ENCODE data around the gene ARHGAP44.

The ARHGAP44 gene

DNA sequence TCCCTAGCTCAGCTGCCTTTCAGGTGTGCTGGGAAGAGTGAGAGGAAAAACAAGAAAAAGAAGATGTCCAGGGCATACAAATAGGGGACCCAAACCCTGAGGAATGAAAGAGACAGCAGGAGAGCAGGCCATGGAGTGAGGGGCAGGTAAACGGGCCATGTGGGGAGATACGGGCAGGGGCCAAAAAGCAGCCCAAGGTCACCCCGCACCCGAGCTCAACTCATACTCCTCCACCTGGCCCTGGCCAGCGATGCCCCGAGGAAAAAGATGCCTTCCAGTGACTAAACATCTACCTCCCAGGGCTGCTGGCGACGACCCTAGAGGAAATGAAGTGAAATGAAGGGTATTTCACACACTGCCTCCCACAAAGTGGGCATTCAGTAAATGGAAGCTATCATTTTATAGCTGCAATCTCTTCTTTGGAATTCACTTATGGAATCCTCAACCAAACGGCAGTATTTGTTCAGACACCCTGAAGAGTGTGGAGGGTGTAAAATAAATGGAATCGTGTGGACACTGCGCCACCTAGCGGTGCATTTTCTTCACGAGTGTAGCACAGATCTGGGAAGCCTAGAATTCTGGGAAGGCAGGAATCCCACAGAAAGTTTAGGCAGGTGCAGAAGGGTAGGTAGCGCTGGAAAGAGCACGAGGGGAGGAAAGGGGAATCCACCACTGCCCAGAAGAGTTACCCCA lies 213.6 kb downstream of the ARHGAP44 start:
- Mint-ChIP-seq H3K27me3 (ENCODE audit: low read depth) (no peaks in the 10 kb centered on the region), H3K4me1 (ENCODE audit: low read depth) (no peaks in the 10 kb centered on the region), H3K4me3 (no peak overlapping the region), H3K9me3 (no peaks in the 10 kb centered on the region), H3K36me3 (ENCODE audit: low read depth) (peaks cover 37% of the 10 kb centered on the region), H3K27ac (no peak overlapping the region)
- no peak for DNase-seq (ENCODE audit: low spot score)

DNA sequence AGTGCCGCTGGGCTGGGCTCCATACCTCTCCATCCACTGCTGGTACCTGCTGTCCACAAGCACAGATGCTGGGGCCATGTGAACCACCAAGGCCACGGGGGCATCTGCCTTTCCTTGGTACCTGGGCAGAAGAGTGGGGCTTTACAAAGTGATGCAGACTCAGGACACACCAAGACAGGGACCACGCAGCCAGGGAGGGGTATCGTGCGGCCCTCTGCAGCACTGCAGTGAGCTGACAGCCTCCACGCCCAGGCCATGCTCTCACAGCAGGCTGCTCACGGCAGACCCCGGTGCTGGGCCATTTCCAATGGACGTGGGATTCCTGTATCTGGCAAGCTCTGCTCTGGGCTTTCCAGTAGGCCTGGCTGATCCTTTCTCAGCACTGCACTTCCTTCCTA lies 214.2 kb downstream of the ARHGAP44 start:
- peaks cover 36% of the 10 kb centered on the region for H3K36me3 Mint-ChIP-seq (ENCODE audit: low read depth)
- no peaks in the 10 kb centered on the region for H3K9me3 Mint-ChIP-seq
- no peaks in the 10 kb centered on the region for H3K4me1 Mint-ChIP-seq (ENCODE audit: low read depth)
- no peak overlapping the region for H3K4me3 Mint-ChIP-seq
- no peaks in the 10 kb centered on the region for H3K27me3 Mint-ChIP-seq (ENCODE audit: low read depth)
- no peak overlapping the region for H3K27ac Mint-ChIP-seq
- DNase-seq (ENCODE audit: low spot score): no peak

DNA sequence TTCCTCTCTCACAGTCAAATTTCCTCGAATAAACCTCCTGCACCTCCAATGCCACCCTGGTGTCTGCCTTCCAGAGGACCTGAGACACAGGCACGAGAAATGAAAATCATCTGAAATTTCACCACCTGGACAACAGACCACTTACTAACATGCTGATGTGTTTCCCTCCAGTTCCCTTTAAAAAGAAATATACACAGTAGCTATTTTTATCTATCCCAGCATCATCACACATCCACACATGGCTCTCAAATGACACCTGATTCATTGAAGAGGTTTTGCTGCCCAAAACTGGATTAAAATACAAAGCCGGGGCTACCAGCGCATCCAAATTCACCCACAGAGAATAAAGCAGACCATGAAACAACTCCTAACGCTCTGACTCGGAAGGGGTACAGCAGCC lies 214.6 kb downstream of the ARHGAP44 start:
- Mint-ChIP-seq H3K9me3 (no peaks in the 10 kb centered on the region), H3K27ac (no peak overlapping the region), H3K4me3 (no peak overlapping the region), H3K36me3 (ENCODE audit: low read depth) (peaks cover 36% of the 10 kb centered on the region), H3K27me3 (ENCODE audit: low read depth) (no peaks in the 10 kb centered on the region), H3K4me1 (ENCODE audit: low read depth) (no peaks in the 10 kb centered on the region)
- no peak for DNase-seq (ENCODE audit: low spot score)

DNA sequence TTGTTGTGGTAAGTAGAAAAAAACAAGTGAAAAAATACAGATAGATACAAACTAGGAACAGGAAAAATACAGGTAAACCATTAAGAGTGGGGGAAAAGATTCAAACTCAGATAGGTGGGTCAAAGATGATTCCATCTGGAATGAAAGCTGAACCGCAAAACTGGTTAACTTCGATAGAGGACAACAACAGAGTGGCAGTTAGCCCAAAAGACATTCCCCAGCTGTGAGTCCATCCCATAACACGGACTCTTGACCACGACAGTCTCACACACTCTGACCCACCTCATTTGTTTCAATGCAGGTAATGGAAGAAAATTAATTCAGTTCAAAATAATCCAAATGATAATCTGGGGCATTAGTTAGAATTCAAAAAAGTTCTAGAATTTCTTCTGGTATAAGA lies 215.0 kb downstream of the ARHGAP44 start:
- Mint-ChIP-seq H3K4me1 (ENCODE audit: low read depth) (no peaks in the 10 kb centered on the region), H3K27me3 (ENCODE audit: low read depth) (no peaks in the 10 kb centered on the region), H3K4me3 (no peak overlapping the region), H3K27ac (no peak overlapping the region), H3K36me3 (ENCODE audit: low read depth) (peaks cover 36% of the 10 kb centered on the region), H3K9me3 (no peaks in the 10 kb centered on the region)
- no peak for DNase-seq (ENCODE audit: low spot score)

DNA sequence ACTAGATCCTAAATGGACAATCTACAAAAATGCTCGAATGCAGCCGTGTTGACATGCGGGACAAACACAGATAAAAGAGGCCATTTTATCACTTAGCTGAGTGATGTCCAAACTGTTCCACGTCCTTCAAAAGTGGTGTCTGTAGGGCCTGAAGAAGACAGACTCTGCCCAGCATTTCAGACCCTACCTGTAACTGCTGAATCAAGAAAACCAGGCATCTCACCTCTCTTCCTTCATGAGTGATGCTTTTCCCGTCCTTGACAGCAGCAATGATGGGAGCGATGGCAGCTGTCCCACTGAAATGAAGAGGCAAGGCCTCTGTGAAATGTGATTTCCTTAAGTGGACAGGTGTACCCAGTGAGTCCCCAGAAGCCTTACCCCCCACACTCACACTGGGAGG lies 216.2 kb downstream of the ARHGAP44 start:
- Mint-ChIP-seq H3K36me3 (ENCODE audit: low read depth) (peaks cover 45% of the 10 kb centered on the region), H3K4me3 (no peak overlapping the region), H3K27me3 (ENCODE audit: low read depth) (no peaks in the 10 kb centered on the region), H3K27ac (no peak overlapping the region), H3K9me3 (no peaks in the 10 kb centered on the region), H3K4me1 (ENCODE audit: low read depth) (no peaks in the 10 kb centered on the region)
- no peak for DNase-seq (ENCODE audit: low spot score)

DNA sequence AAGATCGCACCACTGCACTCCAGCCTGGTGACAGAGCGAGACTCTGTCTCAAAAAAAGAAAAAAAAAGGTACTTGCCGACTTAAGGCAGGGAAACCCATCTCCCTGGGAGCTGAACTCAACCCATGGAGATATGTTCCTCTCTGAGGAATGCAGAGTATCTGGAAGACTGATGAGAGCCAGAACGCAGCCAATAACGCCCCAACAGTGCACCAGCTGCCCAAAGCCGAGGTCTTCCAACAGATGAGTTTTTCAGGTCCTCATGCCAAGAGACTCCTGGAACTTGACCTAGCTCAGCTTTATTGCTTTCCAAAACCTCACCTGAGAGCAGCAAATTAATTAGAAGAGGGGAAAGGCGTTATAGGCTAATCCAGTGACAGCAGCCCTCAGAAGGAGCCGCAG lies 219.2 kb downstream of the ARHGAP44 start:
- no peaks in the 10 kb centered on the region for H3K4me1 Mint-ChIP-seq (ENCODE audit: low read depth)
- no peak for DNase-seq (ENCODE audit: low spot score)
- peaks cover 67% of the 10 kb centered on the region for H3K36me3 Mint-ChIP-seq (ENCODE audit: low read depth)
- H3K27ac Mint-ChIP-seq: no peak overlapping the region
- H3K27me3 Mint-ChIP-seq (ENCODE audit: low read depth): no peaks in the 10 kb centered on the region
- H3K9me3 Mint-ChIP-seq: no peaks in the 10 kb centered on the region
- no peak overlapping the region for H3K4me3 Mint-ChIP-seq

DNA sequence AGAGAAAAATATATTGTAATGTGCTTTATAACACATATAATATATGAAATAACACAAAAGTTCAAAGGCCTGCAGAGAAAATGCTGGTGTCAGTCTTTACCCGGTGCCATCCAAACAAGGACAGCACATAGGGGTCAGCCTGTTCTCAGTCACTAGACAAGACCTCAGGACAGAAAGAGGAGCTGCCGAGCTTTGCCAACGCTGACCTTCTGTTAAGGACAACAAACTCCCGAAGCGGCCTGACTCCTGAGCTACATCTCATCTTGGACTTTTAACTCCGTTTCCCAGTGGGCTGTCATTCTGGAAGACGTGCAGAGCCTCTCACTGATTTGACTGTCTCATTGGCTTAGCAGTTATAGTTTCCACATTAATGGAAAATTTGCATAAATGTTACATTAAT lies 221.7 kb downstream of the ARHGAP44 start:
- H3K9me3 Mint-ChIP-seq: no peaks in the 10 kb centered on the region
- DNase-seq (ENCODE audit: low spot score): no peak
- no peak overlapping the region for H3K27ac Mint-ChIP-seq
- H3K36me3 Mint-ChIP-seq (ENCODE audit: low read depth): peaks cover 68% of the 10 kb centered on the region
- no peaks in the 10 kb centered on the region for H3K27me3 Mint-ChIP-seq (ENCODE audit: low read depth)
- no peak overlapping the region for H3K4me3 Mint-ChIP-seq
- peaks cover 11% of the 10 kb centered on the region for H3K4me1 Mint-ChIP-seq (ENCODE audit: low read depth)

DNA sequence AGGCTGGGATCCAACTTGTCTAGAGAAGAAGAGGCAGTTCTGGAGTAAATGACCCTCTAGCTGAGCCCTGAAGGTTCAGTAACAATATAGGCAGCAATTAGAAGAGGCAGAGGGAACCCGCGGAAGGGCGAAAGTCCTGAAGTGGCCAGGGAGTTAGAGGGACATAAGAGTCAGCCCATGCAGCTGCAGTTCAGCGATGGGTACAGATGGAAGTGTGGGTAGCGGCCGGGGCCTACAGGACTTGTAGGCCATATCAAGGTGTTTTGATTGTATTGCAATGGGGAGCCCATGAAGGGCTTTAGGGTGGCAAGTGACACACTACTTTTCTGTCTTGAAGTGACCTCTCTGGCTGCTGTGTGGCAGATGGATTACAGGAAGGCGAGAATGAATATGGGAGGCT lies 225.5 kb downstream of the ARHGAP44 start:
- no peaks in the 10 kb centered on the region for H3K9me3 Mint-ChIP-seq
- H3K27ac Mint-ChIP-seq: peak overlapping the region; percentile 18
- H3K36me3 Mint-ChIP-seq (ENCODE audit: low read depth): peaks cover 62% of the 10 kb centered on the region
- no peaks in the 10 kb centered on the region for H3K27me3 Mint-ChIP-seq (ENCODE audit: low read depth)
- no peak for DNase-seq (ENCODE audit: low spot score)
- H3K4me1 Mint-ChIP-seq (ENCODE audit: low read depth): peaks cover 18% of the 10 kb centered on the region
- no peak overlapping the region for H3K4me3 Mint-ChIP-seq

DNA sequence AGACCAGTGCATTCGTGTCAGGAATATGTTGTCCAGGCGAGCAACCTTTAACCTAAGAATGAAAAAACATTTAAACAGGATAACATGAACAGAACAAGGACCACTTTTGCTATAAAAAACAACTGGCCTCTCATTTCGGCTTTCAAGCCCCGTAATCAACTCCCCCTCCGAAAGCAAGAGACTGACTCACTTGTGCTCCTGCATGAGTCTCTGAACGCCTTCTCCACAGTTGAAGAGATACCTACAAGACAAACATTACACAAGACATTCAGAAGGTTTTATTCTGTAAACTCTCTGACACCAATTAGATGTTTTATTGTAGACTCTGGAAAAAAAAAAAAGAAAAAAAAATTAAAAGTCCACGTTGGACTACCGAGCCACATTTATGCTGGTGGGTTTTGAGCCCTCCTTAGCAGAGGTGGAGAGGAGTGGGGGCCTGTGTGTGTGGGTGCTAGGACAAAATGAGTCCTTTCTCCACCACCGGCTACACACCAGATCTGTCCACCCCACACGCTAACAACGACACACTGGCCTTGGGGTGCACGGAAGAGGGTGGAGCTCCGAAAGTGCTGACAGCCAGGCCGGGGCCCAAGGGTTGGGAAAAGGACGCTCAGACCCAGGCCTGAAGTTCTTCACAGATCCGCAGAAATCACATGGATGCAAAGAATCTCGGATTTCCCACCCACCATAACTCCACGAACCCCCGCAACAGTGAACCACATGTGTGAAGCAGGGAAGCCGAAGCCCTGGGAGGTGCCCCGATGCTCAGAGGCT lies 227.8 kb downstream of the ARHGAP44 start:
- Mint-ChIP-seq H3K9me3 (no peaks in the 10 kb centered on the region), H3K4me3 (peak overlapping the region; percentile 99), H3K4me1 (ENCODE audit: low read depth) (peaks cover 18% of the 10 kb centered on the region), H3K36me3 (ENCODE audit: low read depth) (peaks cover 43% of the 10 kb centered on the region), H3K27me3 (ENCODE audit: low read depth) (no peaks in the 10 kb centered on the region), H3K27ac (peak overlapping the region; percentile 93)
- peak; percentile 32 for DNase-seq (ENCODE audit: low spot score)

DNA sequence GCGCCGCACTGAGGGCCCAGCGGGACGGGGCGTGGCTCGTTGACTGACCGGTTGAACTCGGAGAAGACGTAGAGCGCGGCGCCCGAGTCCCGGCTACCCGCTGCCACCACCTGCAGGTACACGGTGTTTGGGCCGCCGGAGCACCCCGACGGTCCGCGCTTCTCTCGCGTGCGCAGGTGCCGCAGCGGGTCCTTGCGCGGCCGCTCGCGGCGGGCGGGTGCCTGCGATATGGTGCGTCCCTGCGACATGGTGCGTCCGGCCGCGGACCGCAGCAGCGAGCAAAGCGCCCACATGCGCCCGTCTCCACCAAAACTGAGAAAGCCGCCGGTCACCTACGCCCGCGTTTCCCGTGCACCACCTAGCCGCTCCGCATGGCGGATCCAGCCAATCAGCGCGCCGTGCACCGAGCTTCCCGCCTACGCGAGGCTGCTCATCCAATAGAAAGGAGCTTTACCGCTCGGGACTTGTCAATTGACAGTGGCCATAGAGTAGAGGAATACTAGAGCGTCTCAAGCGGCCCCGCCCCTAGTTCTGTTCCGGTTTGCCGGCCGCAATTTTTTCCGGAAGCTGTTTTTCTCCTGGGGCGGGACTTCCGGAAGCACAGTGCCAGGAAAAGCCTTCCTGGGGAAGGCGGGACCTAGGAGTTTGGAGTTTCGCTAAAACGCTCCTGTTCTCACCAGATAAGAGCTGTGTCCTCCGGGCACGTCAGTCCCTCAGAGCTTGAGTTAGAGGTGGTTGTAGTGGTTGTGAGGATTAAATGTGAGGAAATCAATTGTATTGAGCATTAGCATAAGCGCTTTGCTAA lies 228.6 kb downstream of the ARHGAP44 start, which contains the start of gene ELAC2:
Gene ELAC2, minus strand, starts transcription at position 373 of the 805 bp plus-strand sequence. Its CDS starts 80 bp downstream, at position 293.
- H3K4me3 Mint-ChIP-seq: peak within 1 kb of the TSS; percentile 99
- H3K27ac Mint-ChIP-seq: peak within 1 kb of the TSS; percentile 93
- H3K36me3 Mint-ChIP-seq (ENCODE audit: low read depth): peaks cover 36% of the 10 kb centered on the region
- no peaks in the 10 kb centered on the region for H3K9me3 Mint-ChIP-seq
- H3K4me1 Mint-ChIP-seq (ENCODE audit: low read depth): peaks cover 18% of the 10 kb centered on the region
- H3K27me3 Mint-ChIP-seq (ENCODE audit: low read depth): no peaks in the 10 kb centered on the region
- DNase-seq (ENCODE audit: low spot score): peak; percentile 99

DNA sequence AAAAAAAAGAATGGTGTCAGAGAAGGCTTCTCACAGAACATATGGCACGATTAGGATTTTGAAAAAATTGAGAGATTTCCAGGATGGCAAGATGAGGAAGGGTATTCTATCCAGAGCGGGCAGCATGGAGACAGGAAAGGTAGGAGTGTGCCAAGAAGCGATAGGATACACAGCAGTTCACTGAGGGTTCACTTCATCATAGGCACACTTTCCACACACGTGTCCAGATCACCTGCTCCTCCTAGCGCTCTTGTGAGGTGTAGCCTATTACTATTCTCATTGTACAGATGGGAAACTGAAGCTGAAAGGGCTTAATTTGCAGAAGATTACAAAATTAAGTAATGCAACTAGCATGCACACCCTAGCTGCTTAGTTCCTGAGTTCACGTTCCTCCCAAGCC lies 234.7 kb downstream of the ARHGAP44 start:
- Mint-ChIP-seq H3K36me3 (ENCODE audit: low read depth) (no peaks in the 10 kb centered on the region), H3K4me3 (peak overlapping the region; percentile 12), H3K9me3 (no peaks in the 10 kb centered on the region), H3K27ac (no peak overlapping the region), H3K27me3 (ENCODE audit: low read depth) (peaks cover 5% of the 10 kb centered on the region), H3K4me1 (ENCODE audit: low read depth) (peaks cover 7% of the 10 kb centered on the region)
- no peak for DNase-seq (ENCODE audit: low spot score)

DNA sequence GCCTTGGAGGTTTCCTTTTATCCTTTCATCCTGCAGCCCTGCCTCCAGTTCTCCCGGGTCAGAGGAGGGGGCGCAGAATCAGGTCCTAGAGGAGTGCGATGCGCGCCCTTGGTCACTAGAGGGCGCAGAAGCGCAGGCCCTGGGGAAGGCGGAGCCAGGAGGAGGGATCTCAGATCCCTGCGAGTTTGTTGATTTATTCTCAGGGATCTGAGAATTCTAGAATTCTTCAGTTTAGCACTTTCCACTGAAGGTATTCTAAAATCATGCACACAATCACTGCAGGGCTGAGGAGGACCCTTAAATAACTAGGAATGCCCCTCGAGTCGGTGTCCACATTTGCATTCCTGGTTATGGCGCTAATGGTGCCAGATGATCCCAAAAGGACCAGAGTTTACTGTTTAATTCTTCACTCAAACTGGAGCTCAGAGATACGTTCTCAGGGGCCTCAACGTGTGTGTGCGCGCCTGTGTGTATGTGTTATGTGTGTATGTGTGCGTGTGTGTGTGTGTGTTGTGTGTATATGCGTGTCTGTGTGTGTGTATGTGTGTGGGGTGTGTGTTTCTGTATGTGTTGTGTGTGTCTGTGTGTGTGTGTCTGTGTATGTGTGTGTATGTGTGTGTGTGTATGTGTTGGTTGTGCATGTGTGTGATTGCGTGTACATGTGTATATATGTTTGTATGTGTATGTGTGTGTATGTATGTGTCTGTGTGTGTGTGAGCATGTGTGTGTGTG lies 235.4 kb downstream of the ARHGAP44 start:
- Mint-ChIP-seq H3K27me3 (ENCODE audit: low read depth) (peaks cover 5% of the 10 kb centered on the region), H3K9me3 (no peaks in the 10 kb centered on the region), H3K4me3 (peak overlapping the region; percentile 12), H3K36me3 (ENCODE audit: low read depth) (no peaks in the 10 kb centered on the region), H3K27ac (no peak overlapping the region), H3K4me1 (ENCODE audit: low read depth) (peaks cover 7% of the 10 kb centered on the region)
- peak; percentile 55 for DNase-seq (ENCODE audit: low spot score)

DNA sequence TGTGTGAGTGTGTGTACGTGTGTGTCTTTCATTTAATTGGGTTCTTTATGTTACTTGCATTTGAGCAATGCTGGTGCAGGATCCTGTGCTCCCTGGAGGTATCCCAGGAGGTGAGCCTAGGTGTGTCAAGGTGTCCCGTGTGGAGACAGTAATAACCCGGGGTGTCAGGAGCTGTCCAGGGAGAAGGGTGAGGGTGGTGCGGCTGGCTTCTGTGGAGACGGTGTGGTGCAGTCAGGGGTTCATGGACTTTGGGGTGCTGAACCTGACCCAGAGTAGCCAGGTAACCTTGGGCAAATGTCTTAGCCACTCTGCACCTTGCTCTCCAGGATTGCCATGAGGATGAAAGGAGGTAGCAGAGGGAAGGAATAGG lies 235.9 kb downstream of the ARHGAP44 start:
- peaks cover 7% of the 10 kb centered on the region for H3K4me1 Mint-ChIP-seq (ENCODE audit: low read depth)
- H3K9me3 Mint-ChIP-seq: no peaks in the 10 kb centered on the region
- no peak overlapping the region for H3K27ac Mint-ChIP-seq
- no peak for DNase-seq (ENCODE audit: low spot score)
- no peak overlapping the region for H3K4me3 Mint-ChIP-seq
- H3K36me3 Mint-ChIP-seq (ENCODE audit: low read depth): no peaks in the 10 kb centered on the region
- H3K27me3 Mint-ChIP-seq (ENCODE audit: low read depth): peaks cover 5% of the 10 kb centered on the region

All from T-helper 2 cell treated with Interferon-gamma antibody and Interleukin-4, amounts not matched to agents 5 μg/mL and 100 μg/mL, for 36 hours (primary cell).